Karpas-422 (cell line): Measurements from ENCODE around the gene CD68. TPM values are rescaled to one million over a fixed set of nuclear protein-coding genes. Genes with fewer than 3 reads are reported as not detected.
A peak's percentile ranks its signal among the peaks of the same experiment; 100 is the strongest.

Experiments
- DNase-seq: peaks from one replicate; pipeline ENCODE4 v3.0.0-alpha.2; 2015
- H2AFZ ChIP-seq: fragments of 200-600 bp; sonication (generic); 2 replicates; pipeline ENCODE4 v1.6.1; 2014; ENCODE audit warnings: antibody characterized with exemption, low read length, mixed read lengths
- H3K27ac ChIP-seq: fragments of 200-600 bp; sonication (generic); 2 replicates; pipeline ENCODE4 v1.5.1; 2014; ENCODE audit warnings: mild to moderate bottlenecking, low read length, moderate library complexity
- H3K27me3 ChIP-seq: fragments of 200-600 bp; sonication (generic); 2 replicates; pipeline ENCODE4 v1.6.1; 2014; ENCODE audit warnings: low read length, mixed read lengths
- H3K36me3 ChIP-seq: fragments of 200-600 bp; sonication (generic); 2 replicates; pipeline ENCODE4 v1.6.1; 2014; ENCODE audit warnings: low read length, mixed read lengths; ENCODE audit not compliant: insufficient read depth
- H3K4me1 ChIP-seq: fragments of 200-600 bp; sonication (generic); 2 replicates; pipeline ENCODE4 v1.6.1; 2014; ENCODE audit warnings: mild to moderate bottlenecking, low read length, mixed read lengths
- H3K4me2 ChIP-seq: fragments of 200-600 bp; sonication (generic); 2 replicates; pipeline ENCODE4 v1.6.1; 2014; ENCODE audit warnings: low read length, low read depth, mild to moderate bottlenecking; ENCODE audit not compliant: poor library complexity, severe bottlenecking
- H3K4me3 ChIP-seq: fragments of 200-600 bp; sonication (generic); 2 replicates; pipeline ENCODE4 v1.5.1; 2014; ENCODE audit warnings: mild to moderate bottlenecking, antibody characterized with exemption, low read length, mixed read lengths
- H3K79me2 ChIP-seq: fragments of 200-600 bp; sonication (generic); 2 replicates; pipeline ENCODE4 v1.6.1; 2014; ENCODE audit warnings: mild to moderate bottlenecking, low read length, mixed read lengths
- H3K9ac ChIP-seq: fragments of 200-600 bp; sonication (generic); 2 replicates; pipeline ENCODE4 v1.6.0; 2014; ENCODE audit warnings: low read length
- H3K9me2 ChIP-seq: fragments of 200-600 bp; sonication (generic), shearing (Covaris generic); replicated peaks from 2 replicates; pipeline ENCODE4 v1.6.0; 2014; ENCODE audit warnings: mild to moderate bottlenecking, low read length, moderate library complexity; ENCODE audit not compliant: insufficient read depth
- H3K9me3 ChIP-seq: fragments of 300-700, 200-600 bp; sonication (generic); 2 replicates; pipeline ENCODE4 v1.6.1; 2014; ENCODE audit warnings: low read length, mixed read lengths
- H4K20me1 ChIP-seq: fragments of 200-600 bp; sonication (generic); 2 replicates; pipeline ENCODE4 v1.6.1; 2014; ENCODE audit warnings: mild to moderate bottlenecking, antibody characterized with exemption, low read length, low read depth; ENCODE audit not compliant: insufficient read depth
- total RNA-seq: library from RNA; depleted of rRNA; stranded (reverse); fragments of >200 nt; shearing (Covaris generic); gene quantifications from 2 replicates; pipeline ENCODE4 v1.2.3, GENCODE V29; 2014; ENCODE audit warnings: low replicate concordance

CD68 gene
- total RNA-seq, 1 experiment from 2014 or later = 3.8 TPM

- Histone ChIP-seq H4K20me1 (0 out of 2 replicates have a peak, but pooled peaks cover 3% of the 10 kb centered on the region), H3K9me3 (no peaks in the 10 kb centered on the region), H3K4me3 (peak overlapping the region; percentile 89; the same call in 1 of the 2 replicates), H3K9ac (peak overlapping the region; percentile 87; the same call in 1 of the 2 replicates), H3K27me3 (no peaks in the 10 kb centered on the region), H3K9me2 (no peaks in the 10 kb centered on the region), H3K4me2 (peak overlapping the region; percentile 94), H3K36me3 (peaks cover 4% of the 10 kb centered on the region; the same call in 1 of the 2 replicates), H3K79me2 (peaks cover 16% of the 10 kb centered on the region), H3K4me1 (peaks cover 43% of the 10 kb centered on the region), H2AFZ (no peak overlapping the region), H3K27ac (no peak overlapping the region; the same call in 1 of the 2 replicates)
- DNase-seq = no peak
Measured at GRCh38 chr17:7582396-7583252, 3.2 kb downstream of the CD68 start.

- peaks cover 16% of the 10 kb centered on the region for H3K79me2 ChIP-seq
- peak within 1 kb of the TSS; percentile 89 for H3K4me3 ChIP-seq
- no peaks in the 10 kb centered on the region for H3K27me3 ChIP-seq
- H3K36me3 ChIP-seq = no peaks in the 10 kb centered on the region
- no peaks in the 10 kb centered on the region for H3K9me3 ChIP-seq
- peak; percentile 98 for DNase-seq
- H2AFZ ChIP-seq = peak within 1 kb of the TSS; percentile 51; the same call in 1 of the 2 replicates
- no peaks in the 10 kb centered on the region for H4K20me1 ChIP-seq
- no peaks in the 10 kb centered on the region for H3K9me2 ChIP-seq
- peak within 1 kb of the TSS; percentile 89 for H3K27ac ChIP-seq
- H3K9ac ChIP-seq = peak within 1 kb of the TSS; percentile 87
- peaks cover 36% of the 10 kb centered on the region for H3K4me1 ChIP-seq
- peak within 1 kb of the TSS; percentile 94 for H3K4me2 ChIP-seq
Measured at GRCh38 chr17:7583253-7584109, 4.0 kb downstream of the CD68 start, which contains the start of gene MPDU1. MPDU1 (plus strand) TSS chr17:7583852; CDS start chr17:7583863, 11 bp downstream.

- H3K79me2 ChIP-seq = peaks cover 16% of the 10 kb centered on the region
- H3K9ac ChIP-seq = no peak overlapping the region
- no peak overlapping the region for H3K4me2 ChIP-seq
Measured at GRCh38 chr17:7586673-7587419, 7.4 kb downstream of the CD68 start.

GRCh38 chr17:7587420-7588151 lies 8.1 kb downstream of the CD68 start:
- no peak overlapping the region for H3K4me2 ChIP-seq
- H3K27me3 ChIP-seq = no peaks in the 10 kb centered on the region
- peaks cover 19% of the 10 kb centered on the region for H3K4me1 ChIP-seq
- H3K9me3 ChIP-seq = no peaks in the 10 kb centered on the region
- H3K9ac ChIP-seq = no peak overlapping the region
- H3K27ac ChIP-seq = no peak overlapping the region
- peaks cover 16% of the 10 kb centered on the region for H3K79me2 ChIP-seq
- H3K36me3 ChIP-seq = peaks cover 7% of the 10 kb centered on the region; the same call in 1 of the 2 replicates
- no peak overlapping the region for H2AFZ ChIP-seq
- no peak for DNase-seq
- H3K4me3 ChIP-seq = no peak overlapping the region
- H4K20me1 ChIP-seq = no peaks in the 10 kb centered on the region
- no peaks in the 10 kb centered on the region for H3K9me2 ChIP-seq

More at GRCh38 chr17:7586673-7587419, 7.4 kb downstream of the CD68 start:
- H2AFZ ChIP-seq = no peak overlapping the region
- H3K36me3 ChIP-seq = peaks cover 3% of the 10 kb centered on the region; the same call in 1 of the 2 replicates
- no peak overlapping the region for H3K4me3 ChIP-seq
- DNase-seq = peak; percentile 86
- H3K9me3 ChIP-seq = no peaks in the 10 kb centered on the region
- H4K20me1 ChIP-seq = no peaks in the 10 kb centered on the region
- H3K4me1 ChIP-seq = peaks cover 21% of the 10 kb centered on the region
- no peaks in the 10 kb centered on the region for H3K9me2 ChIP-seq
- no peaks in the 10 kb centered on the region for H3K27me3 ChIP-seq
- no peak overlapping the region for H3K27ac ChIP-seq

GRCh38 chr17:7588553-7589203 lies 9.2 kb downstream of the CD68 start:
- no peaks in the 10 kb centered on the region for H3K9me2 ChIP-seq
- H3K4me2 ChIP-seq = no peak overlapping the region
- no peak for DNase-seq
- no peak overlapping the region for H3K4me3 ChIP-seq
- H3K9ac ChIP-seq = no peak overlapping the region
- H3K36me3 ChIP-seq = peaks cover 7% of the 10 kb centered on the region; the same call in 1 of the 2 replicates
- no peak overlapping the region for H2AFZ ChIP-seq
- H3K9me3 ChIP-seq = no peaks in the 10 kb centered on the region
- H3K27ac ChIP-seq = no peak overlapping the region
- peaks cover 9% of the 10 kb centered on the region for H3K4me1 ChIP-seq
- H3K27me3 ChIP-seq = no peaks in the 10 kb centered on the region
- no peaks in the 10 kb centered on the region for H4K20me1 ChIP-seq
- peaks cover 16% of the 10 kb centered on the region for H3K79me2 ChIP-seq

- Histone ChIP-seq H3K36me3 (peaks cover 7% of the 10 kb centered on the region; the same call in 1 of the 2 replicates), H4K20me1 (no peaks in the 10 kb centered on the region), H3K27me3 (no peaks in the 10 kb centered on the region), H3K4me2 (no peak overlapping the region), H3K27ac (no peak overlapping the region), H3K4me1 (peaks cover 8% of the 10 kb centered on the region), H2AFZ (no peak overlapping the region), H3K9ac (no peak overlapping the region), H3K9me3 (no peaks in the 10 kb centered on the region), H3K4me3 (no peak overlapping the region), H3K79me2 (peaks cover 13% of the 10 kb centered on the region), H3K9me2 (no peaks in the 10 kb centered on the region)
- DNase-seq = no peak
Measured at GRCh38 chr17:7589204-7589868, 9.9 kb downstream of the CD68 start.
